VCaP (cell line): Measurements from ENCODE around the gene SPINK8.
"Not testable (repeated sequence)": the region's sequence is repeated elsewhere in the genome, so short reads cannot be mapped to it uniquely, and the experiment has no call there.

ENCODE experiments used
- H3K27ac ChIP-seq: fragments of 450-650 bp; 2 replicates; pipeline ENCODE4 v1.5.1; 2017
- CTCF ChIP-seq: fragments of 450-650 bp; conservative IDR thresholded peaks from 2 replicates; pipeline ENCODE4 v1.5.1; 2017; ENCODE audit warnings: mild to moderate bottlenecking, moderate library complexity

The SPINK8 gene

GRCh38 chr3:48273594-48274211 lies 59.8 kb downstream of the SPINK8 start:
- peak; percentile 89 for TF ChIP-seq CTCF
- no peak overlapping the region for H3K27ac ChIP-seq

GRCh38 chr3:48271763-48272498 lies 61.5 kb downstream of the SPINK8 start:
- no peak overlapping the region for H3K27ac ChIP-seq
- no peak for TF ChIP-seq CTCF

- H3K27ac ChIP-seq: not testable (repeated sequence)
Observed at GRCh38 chr3:48271223-48271622, 62.2 kb downstream of the SPINK8 start.

GRCh38 chr3:48270306-48270705 lies 63.2 kb downstream of the SPINK8 start:
- no peak for TF ChIP-seq CTCF
- H3K27ac ChIP-seq: no peak overlapping the region

- H3K27ac ChIP-seq: peak overlapping the region; percentile 73; the same call in 1 of the 2 replicates
- TF ChIP-seq CTCF: no peak
Observed at GRCh38 chr3:48269592-48269991, 63.9 kb downstream of the SPINK8 start.

- no peak for TF ChIP-seq CTCF
- peak overlapping the region; percentile 73 for H3K27ac ChIP-seq
Observed at GRCh38 chr3:48268936-48269561, 64.4 kb downstream of the SPINK8 start.

GRCh38 chr3:48268381-48268935 lies 65.0 kb downstream of the SPINK8 start:
- H3K27ac ChIP-seq: peak overlapping the region; percentile 73
- TF ChIP-seq CTCF: no peak
